NCI-H69 (cell line): ENCODE data around the gene TENM3.

Source experiments
- DNase-seq: peaks from one replicate; lab custom pipeline; 2025; lab: John Stamatoyannopoulos, UW

TENM3 gene

GRCh38 chr4:182695009-182695408 lies 451.8 kb downstream of the TENM3 start:
- DNase-seq: no peak

GRCh38 chr4:182695842-182696241 lies 452.6 kb downstream of the TENM3 start:
- no peak for DNase-seq

- DNase-seq: no peak
These were observed 453.9 kb downstream of the TENM3 start for GRCh38 chr4:182697094-182697493.

- no peak for DNase-seq
These were observed 455.0 kb downstream of the TENM3 start for GRCh38 chr4:182698212-182698611.

- no peak for DNase-seq
These were observed 456.0 kb downstream of the TENM3 start for GRCh38 chr4:182699201-182699600.

- DNase-seq: peak; percentile 22
These were observed 456.6 kb downstream of the TENM3 start for GRCh38 chr4:182699795-182700194.

GRCh38 chr4:182700362-182701160 lies 457.4 kb downstream of the TENM3 start:
- peak; percentile 90 for DNase-seq

- no peak for DNase-seq
These were observed 460.9 kb downstream of the TENM3 start for GRCh38 chr4:182704077-182704476.

- DNase-seq: no peak
These were observed 461.7 kb downstream of the TENM3 start for GRCh38 chr4:182704948-182705347.

- DNase-seq: no peak
These were observed 462.2 kb downstream of the TENM3 start for GRCh38 chr4:182705389-182705788.

- no peak for DNase-seq
These were observed 468.0 kb downstream of the TENM3 start for GRCh38 chr4:182711211-182711610.

- no peak for DNase-seq
These were observed 472.3 kb downstream of the TENM3 start for GRCh38 chr4:182715548-182715947.

- DNase-seq: no peak
These were observed 473.0 kb downstream of the TENM3 start for GRCh38 chr4:182716192-182716591.

- no peak for DNase-seq
These were observed 474.8 kb downstream of the TENM3 start for GRCh38 chr4:182717788-182718583.

- peak; percentile 74 for DNase-seq
These were observed 481.2 kb downstream of the TENM3 start for GRCh38 chr4:182724414-182724813.

GRCh38 chr4:182729516-182729915 lies 486.3 kb downstream of the TENM3 start:
- DNase-seq: no peak

GRCh38 chr4:182730791-182731190 lies 487.6 kb downstream of the TENM3 start:
- no peak for DNase-seq

GRCh38 chr4:182736207-182736606 lies 493.0 kb downstream of the TENM3 start:
- DNase-seq: peak; percentile 45

GRCh38 chr4:182738283-182739047 lies 495.3 kb downstream of the TENM3 start:
- DNase-seq: peak; percentile 3

- no peak for DNase-seq
These were observed 497.1 kb downstream of the TENM3 start for GRCh38 chr4:182740256-182740655.

- DNase-seq: no peak
These were observed 497.9 kb downstream of the TENM3 start for GRCh38 chr4:182741054-182741453.

- no peak for DNase-seq
These were observed 498.7 kb downstream of the TENM3 start for GRCh38 chr4:182741914-182742313.
